GM21423 (cell line): Measurements from ENCODE around the gene SLC36A3.
"Not testable (repeated sequence)": the region's sequence is repeated elsewhere in the genome, so short reads cannot be mapped to it uniquely, and the experiment has no call there.

Experiments used
- ATAC-seq: cut with Tn5 transposase; IDR thresholded peaks from one replicate; pipeline ENCODE4 v1.9.1; 2021; ENCODE audit warnings: mild to moderate bottlenecking, moderate library complexity; ENCODE audit not compliant: unreplicated experiment

SLC36A3 gene

DNA sequence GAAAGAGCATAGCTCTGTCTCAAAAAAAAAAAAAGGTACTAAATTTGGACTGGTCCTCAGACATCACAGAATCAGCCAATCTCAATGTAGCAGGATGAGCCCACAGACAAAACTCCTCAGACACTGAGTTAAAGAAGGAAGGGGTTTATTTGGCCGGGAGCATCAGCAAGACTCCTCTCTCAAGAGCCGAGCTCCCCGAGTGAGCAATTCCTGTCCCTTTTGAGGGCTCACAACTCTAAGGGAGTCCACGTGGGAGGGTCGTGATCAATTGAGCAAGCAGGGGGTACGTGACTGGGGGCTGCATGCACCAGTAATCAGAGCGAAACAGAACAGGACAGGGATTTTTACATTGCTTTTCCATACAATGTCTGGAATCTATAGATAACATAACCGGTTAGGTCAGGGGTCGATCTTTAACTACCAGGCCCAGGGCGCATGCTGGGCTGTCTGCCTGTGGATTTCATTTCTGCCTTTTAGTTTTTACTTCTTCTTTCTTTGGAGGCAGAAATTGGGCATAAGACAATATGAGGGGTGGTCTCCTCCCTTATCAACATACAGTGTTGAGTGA lies 63.2 kb downstream of the SLC36A3 start:
- not testable (repeated sequence) for ATAC-seq

DNA sequence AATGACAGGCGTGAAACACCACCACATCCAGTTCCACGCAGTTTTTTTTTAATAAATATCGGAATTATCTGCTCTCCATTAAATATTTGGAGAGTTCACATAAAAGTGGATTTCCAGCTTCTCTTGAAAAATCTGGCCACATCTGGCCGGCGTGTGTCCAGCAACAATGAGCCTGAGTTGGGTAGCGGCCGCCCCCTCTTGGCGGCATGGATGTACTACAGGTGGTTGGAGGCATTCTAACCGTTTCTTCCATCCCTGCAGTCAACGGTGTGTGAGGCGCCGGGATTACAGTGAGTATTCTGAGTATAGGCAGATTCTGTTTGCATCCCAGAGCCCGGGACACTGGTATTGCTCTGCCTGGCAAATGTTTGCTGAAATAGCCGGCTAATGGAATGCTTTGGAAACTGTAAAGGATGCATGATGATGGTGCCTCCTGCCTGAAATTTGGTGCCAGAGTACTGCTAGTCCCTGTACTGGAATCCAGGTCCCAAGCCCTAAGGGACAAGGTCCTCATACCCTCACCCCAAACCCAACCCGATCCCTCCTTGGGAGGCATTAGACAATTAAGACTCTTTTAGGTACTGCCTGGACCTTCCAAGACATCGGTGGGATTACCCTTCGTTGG lies 64.2 kb downstream of the SLC36A3 start:
- ATAC-seq: peak; percentile 35

DNA sequence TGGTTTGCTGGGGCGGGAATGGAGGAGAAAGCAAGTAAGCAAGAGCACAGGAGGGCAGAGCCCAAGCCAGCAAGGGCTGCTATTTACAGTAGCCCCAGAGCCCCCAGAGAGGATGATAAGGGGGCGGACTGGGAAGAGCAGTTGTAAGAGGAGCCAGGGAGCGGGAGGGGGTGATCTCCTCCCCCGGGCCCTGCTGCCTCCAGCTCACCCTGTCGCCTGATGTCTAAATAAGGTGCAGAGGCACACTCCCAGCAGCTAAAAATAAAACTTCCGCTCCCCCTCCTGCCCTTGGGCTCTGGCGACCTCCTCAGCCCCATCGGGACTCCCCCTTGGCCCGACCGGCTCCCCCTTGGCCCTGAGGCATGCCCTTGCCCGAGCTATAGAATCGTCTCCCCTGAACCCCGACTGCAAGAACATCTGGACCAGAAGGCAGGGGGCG lies 65.2 kb downstream of the SLC36A3 start:
- ATAC-seq: peak; percentile 51

DNA sequence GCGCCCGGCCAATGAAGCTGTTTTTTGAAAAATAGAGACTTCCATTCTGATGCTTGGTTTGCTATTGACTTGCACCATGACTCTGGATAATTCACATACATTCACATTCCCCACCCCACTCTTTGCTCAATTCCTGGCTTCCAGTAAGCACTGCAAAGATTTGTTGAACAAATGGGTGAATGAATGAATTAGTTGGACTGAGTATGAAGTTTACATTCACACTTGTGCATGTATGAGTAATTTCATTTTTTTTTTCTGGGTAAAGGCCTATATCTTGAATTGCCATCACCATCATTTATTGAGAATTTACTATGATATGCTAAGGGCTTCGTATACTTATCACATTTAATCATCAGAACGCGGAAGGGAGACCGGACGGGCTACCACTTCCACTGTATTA lies 65.9 kb downstream of the SLC36A3 start:
- ATAC-seq: no peak

DNA sequence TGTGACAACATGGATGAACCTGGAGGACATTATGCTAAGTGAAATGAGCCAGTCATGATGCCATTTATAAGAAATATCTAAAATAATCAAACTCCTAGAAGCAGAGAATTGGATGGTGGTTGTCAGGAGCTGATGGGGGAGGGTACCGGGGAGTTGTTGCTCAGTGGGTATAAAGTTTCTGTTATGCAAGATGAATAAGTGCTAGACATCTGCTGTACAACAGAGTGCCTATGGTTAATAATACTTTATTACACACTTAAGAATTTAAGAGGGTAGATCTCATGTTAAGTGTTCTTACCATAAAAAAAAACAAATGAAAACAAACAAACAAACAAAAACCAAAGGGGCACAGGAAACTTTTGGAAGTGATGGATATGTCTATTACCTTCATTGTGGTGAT lies 66.7 kb downstream of the SLC36A3 start:
- ATAC-seq: no peak

DNA sequence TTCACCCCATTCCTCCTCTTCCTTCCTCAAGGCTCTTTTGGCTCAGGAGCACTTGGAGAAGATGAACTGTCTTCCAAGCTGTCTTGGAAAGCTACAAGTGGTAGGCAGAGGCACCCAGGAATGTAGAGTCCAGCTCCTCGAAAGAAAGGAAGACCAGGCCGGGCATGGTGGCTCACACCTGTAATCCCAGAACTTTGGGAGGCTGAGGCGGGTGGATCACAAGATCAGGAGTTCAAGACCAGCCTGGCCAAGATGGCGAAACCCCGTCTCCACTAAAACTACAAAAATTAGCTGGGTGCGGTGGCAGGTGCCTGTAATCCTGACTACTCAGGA lies 68.4 kb downstream of the SLC36A3 start:
- not testable (repeated sequence) for ATAC-seq

DNA sequence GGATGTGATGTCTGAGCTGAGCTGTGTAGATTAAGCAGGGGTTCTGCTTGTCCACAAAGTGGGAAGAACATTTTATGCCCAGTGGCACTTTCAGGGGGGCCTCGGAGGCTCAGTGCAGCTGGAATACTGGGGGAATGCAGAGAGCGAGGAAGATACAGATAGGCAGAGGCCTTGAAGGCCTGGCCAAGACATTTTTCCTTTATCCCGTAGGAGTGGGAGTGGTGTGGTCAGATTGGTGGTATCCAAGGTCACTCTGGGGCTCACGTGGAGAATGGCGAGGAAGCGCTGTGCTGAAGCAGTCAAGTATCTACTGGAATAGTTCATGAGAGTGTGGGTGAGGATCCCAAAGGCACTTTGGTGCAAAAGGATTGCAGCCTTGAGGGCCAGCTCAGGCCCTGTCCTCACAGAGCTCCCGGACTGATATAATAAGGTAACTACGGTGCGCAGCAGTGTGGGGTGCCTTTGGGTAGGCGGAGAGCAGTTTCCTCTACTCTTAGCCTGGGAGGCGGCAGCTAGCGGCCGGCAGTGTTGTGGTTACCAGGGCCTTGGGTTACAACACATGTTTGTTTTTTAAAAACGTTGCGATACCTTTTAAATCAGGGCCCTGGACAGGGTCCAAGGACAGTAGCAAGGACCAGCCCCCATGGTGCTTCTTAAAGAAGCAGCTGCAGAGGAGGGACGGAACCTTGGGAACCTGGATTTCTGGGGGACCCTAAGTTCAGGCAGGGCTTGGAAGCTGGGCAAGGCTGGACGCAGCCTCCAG lies 68.9 kb downstream of the SLC36A3 start:
- ATAC-seq: peak; percentile 64

DNA sequence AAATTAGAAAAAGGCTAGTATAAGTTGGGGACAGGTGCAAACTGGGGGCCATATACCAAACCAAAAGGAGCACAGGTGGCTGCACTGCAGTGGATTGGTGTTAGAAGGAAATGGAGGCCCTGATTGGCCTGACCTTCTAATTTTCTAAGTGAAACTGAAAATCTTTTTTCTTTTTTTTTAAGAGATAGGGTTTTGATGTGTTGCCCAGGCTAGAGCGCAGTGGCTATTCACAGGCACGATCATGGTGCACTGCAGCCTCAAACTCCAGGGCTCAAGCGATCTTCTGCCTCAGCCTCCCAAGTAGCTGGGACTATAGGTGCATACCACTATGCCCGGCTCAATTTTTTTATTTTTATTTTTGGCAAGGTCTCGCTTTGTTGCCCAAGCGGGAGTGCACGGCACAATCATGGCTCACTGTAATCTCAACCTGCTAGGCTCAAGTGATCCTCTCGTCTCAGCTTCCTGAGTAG lies 69.9 kb downstream of the SLC36A3 start:
- peak; percentile 47 for ATAC-seq

DNA sequence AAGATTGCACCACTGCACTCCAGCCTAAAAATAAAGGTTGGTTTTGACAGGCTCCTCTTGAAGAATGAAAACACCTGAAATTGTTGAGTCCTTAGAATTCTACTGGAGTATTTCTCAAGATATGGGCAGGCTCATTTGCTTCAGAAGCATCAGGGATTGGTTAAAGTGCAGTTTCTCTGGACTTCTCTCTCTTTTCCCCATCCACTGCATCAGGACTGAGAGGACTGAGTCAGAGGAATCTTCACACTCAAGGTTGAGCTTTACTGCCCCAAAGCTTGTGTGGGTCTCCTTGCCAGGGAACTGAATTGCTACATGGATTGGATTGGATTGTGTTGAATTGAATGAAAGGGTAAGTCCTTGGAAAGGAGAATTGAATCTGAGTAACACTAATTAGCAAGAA lies 72.2 kb downstream of the SLC36A3 start:
- no peak for ATAC-seq

DNA sequence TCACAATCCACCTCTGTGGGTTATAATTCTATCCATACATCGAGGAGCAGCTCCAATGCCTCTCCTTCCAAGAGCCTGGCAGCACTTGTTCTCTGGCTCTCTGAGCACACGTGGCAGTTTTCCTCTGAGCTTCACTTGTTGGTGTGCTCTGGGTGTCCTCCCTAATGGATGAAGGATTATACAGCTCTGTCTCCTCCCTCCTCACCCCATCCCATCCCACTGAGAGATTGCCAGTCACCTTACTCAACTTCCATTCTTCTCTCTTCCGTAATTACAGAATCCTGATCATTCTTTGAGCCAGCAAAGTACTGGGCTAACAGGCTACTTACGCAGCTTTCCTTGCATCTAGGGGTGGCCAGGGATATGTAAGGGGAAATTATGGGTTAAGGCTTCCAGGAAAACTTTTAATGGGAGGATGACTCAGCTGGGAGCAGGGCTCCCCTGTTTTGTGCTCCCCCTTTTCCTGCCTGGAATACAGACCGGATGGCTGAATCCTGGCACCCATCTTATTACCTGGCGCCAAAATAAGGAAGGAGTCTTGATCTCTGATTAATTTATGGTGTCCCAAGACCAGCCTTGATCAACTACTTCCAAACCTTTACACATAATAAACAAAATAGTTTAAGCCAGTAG lies 73.4 kb downstream of the SLC36A3 start:
- ATAC-seq: no peak

DNA sequence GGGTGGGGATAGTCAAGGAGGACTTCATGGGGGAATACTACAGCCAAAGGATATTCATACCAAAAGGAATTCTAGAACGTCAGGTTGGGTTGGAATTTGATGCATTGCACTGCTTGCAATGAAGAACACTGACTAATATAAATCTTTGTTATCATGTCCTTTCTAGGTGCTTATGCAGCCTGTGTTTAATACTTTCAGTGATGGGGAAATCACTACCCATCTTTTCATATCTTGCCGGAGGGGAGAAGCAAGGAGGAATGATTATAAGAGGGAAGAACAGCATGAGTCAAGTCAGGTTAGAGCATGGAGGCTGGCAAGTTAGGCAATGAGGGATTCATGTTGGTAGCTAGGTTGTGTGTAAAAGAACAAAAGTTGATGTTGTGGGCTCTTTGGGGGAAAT lies 74.6 kb downstream of the SLC36A3 start:
- ATAC-seq: no peak

DNA sequence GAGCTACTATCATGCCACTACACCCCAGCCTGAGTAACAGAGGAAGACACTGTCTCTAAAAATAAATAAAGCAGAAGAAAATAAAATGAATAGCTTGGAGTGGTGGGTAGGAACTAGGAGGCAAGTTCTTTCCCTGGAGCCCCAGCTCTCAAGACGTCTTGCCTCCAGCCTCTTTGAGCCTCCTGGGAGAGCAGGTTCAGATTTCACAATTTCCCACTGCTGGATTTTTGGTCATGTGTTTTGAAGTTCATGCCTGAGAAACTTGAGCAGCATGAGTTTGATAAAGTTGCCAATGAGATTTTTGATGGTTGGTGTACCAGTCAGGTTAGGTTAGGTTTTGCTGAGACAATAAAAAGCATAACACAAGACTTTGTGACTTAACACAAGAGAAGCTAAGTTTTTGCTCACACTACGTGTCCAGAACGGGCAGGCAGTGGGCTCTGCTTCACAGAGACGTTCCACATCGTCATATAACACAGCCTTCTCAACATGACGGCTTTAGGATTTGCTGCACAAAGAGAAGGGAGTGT lies 75.6 kb downstream of the SLC36A3 start:
- ATAC-seq: no peak
